Measurements from ENCODE around the gene DNASE1.

Gene DNASE1

DNA sequence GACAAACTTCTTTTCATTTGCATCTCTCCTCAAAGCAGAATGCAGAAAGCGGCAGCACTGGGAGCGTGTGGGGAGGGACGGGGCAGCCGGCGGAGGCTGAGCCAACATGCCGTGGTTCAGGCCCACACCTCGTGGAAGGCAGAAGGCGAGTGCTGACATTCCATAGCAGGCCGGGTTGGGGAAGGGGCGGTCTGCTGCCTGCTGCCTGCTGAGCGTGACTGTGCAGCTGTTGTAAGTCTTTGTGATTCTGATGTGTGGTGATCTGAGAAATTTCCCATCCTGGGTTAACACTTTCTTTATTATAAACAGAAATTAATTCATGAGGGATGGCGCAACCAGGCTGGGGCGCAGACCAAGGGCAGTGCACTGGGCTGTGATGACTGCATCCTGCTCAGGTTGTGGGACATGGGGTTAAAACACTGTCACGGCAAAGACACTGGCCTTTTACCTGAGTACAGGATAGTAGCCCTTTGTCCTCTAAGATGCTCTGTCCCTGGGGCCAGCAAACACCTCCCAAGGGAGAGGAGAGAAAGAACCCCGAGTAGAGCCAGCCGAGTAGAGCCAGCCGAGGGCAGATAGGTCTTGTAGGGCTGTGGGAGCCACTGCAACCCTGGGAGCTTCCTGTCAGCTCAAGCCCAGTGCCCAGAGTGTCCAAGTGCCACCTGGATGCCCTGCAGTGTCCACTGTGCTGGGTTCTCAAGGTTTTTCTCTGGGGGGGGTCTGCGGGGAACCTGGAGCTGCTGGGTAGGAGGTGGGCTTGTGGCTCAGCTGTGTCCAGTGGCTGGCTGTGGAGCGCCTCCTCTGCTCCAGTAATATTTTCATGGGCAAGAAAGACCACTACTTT is 8.8 kb upstream of the DNASE1 start:
- TF ChIP-seq EGR1 (IDR thresholded peaks at IDR 0.05) (no peak), RAD21 (IDR thresholded peaks at IDR 0.05; ENCODE audit: low read depth) (no peak), FOXM1 (IDR thresholded peaks at IDR 0.05; ENCODE audit: borderline replicate concordance, low read depth) (no peak), TEAD4 (IDR thresholded peaks at IDR 0.05) (no peak), YY1 (IDR thresholded peaks at IDR 0.05; ENCODE audit: low read depth) (no peak), ZBTB7A (IDR thresholded peaks at IDR 0.05; ENCODE audit: low read depth) (no peak), EP300 (IDR thresholded peaks at IDR 0.05; ENCODE audit: borderline replicate concordance) (no peak), TCF12 (IDR thresholded peaks at IDR 0.05; ENCODE audit: low read depth) (no peak), TAF1 (IDR thresholded peaks at IDR 0.05; ENCODE audit: low read depth) (no peak), CEBPB (IDR thresholded peaks at IDR 0.05) (no peak), NFIC (IDR thresholded peaks at IDR 0.05) (no peak), CREB1 (IDR thresholded peaks at IDR 0.05; ENCODE audit: low read depth) (no peak)
- TF ChIP-seq, protein P1, sequence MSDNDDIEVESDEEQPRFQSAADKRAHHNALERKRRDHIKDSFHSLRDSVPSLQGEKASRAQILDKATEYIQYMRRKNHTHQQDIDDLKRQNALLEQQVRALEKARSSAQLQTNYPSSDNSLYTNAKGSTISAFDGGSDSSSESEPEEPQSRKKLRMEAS (IDR thresholded peaks at IDR 0.05), result no peak
- TF ChIP-seq, protein P2, sequence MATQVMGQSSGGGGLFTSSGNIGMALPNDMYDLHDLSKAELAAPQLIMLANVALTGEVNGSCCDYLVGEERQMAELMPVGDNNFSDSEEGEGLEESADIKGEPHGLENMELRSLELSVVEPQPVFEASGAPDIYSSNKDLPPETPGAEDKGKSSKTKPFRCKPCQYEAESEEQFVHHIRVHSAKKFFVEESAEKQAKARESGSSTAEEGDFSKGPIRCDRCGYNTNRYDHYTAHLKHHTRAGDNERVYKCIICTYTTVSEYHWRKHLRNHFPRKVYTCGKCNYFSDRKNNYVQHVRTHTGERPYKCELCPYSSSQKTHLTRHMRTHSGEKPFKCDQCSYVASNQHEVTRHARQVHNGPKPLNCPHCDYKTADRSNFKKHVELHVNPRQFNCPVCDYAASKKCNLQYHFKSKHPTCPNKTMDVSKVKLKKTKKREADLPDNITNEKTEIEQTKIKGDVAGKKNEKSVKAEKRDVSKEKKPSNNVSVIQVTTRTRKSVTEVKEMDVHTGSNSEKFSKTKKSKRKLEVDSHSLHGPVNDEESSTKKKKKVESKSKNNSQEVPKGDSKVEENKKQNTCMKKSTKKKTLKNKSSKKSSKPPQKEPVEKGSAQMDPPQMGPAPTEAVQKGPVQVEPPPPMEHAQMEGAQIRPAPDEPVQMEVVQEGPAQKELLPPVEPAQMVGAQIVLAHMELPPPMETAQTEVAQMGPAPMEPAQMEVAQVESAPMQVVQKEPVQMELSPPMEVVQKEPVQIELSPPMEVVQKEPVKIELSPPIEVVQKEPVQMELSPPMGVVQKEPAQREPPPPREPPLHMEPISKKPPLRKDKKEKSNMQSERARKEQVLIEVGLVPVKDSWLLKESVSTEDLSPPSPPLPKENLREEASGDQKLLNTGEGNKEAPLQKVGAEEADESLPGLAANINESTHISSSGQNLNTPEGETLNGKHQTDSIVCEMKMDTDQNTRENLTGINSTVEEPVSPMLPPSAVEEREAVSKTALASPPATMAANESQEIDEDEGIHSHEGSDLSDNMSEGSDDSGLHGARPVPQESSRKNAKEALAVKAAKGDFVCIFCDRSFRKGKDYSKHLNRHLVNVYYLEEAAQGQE (IDR thresholded peaks at IDR 0.05; ENCODE audit: low read depth), result no peak
- TF ChIP-seq, protein P3, sequence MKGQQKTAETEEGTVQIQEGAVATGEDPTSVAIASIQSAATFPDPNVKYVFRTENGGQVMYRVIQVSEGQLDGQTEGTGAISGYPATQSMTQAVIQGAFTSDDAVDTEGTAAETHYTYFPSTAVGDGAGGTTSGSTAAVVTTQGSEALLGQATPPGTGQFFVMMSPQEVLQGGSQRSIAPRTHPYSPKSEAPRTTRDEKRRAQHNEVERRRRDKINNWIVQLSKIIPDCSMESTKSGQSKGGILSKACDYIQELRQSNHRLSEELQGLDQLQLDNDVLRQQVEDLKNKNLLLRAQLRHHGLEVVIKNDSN (IDR thresholded peaks at IDR 0.05), result no peak

DNA sequence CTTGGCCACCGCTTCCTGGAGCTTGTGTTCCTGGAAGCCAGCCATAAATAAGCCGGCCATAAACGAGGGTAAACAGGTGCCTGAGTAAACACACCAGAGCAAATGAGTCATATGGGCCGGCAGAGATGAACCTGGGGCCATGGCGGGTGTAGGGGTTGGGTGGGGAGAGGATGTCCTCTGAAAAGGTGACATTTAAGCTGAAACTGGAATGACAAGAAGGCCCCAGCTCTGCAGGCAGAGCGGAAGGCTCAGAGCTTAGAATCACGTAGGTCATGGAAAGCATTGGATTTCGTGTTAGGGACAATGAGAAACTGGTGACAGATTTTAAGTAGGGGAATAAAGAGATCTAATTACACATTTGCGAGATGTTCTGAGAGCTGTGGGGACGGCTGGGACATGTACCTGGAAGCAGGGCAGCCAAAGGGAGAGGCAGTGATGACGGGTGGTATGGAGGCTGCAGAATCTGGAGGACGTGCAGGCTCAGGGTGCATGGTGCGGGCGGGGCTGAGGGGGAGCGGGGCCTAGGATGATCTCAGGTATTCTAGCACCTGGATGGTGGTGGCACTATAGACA is 8.1 kb upstream of the DNASE1 start:
- TF ChIP-seq TAF1 (IDR thresholded peaks at IDR 0.05; ENCODE audit: low read depth), result no peak
- TF ChIP-seq FOXM1 (IDR thresholded peaks at IDR 0.05; ENCODE audit: borderline replicate concordance, low read depth), result no peak
- TF ChIP-seq, protein P1 (IDR thresholded peaks at IDR 0.05), result no peak
- no peak for TF ChIP-seq NFIC (IDR thresholded peaks at IDR 0.05)
- no peak for TF ChIP-seq RAD21 (IDR thresholded peaks at IDR 0.05; ENCODE audit: low read depth)
- no peak for TF ChIP-seq CREB1 (IDR thresholded peaks at IDR 0.05; ENCODE audit: low read depth)
- no peak for TF ChIP-seq TEAD4 (IDR thresholded peaks at IDR 0.05)
- TF ChIP-seq EGR1 (IDR thresholded peaks at IDR 0.05), result no peak
- no peak for TF ChIP-seq ZBTB7A (IDR thresholded peaks at IDR 0.05; ENCODE audit: low read depth)
- no peak for TF ChIP-seq YY1 (IDR thresholded peaks at IDR 0.05; ENCODE audit: low read depth)
- no peak for TF ChIP-seq EP300 (IDR thresholded peaks at IDR 0.05; ENCODE audit: borderline replicate concordance)
- TF ChIP-seq, protein P3 (IDR thresholded peaks at IDR 0.05), result no peak
- no peak for TF ChIP-seq CEBPB (IDR thresholded peaks at IDR 0.05)

DNA sequence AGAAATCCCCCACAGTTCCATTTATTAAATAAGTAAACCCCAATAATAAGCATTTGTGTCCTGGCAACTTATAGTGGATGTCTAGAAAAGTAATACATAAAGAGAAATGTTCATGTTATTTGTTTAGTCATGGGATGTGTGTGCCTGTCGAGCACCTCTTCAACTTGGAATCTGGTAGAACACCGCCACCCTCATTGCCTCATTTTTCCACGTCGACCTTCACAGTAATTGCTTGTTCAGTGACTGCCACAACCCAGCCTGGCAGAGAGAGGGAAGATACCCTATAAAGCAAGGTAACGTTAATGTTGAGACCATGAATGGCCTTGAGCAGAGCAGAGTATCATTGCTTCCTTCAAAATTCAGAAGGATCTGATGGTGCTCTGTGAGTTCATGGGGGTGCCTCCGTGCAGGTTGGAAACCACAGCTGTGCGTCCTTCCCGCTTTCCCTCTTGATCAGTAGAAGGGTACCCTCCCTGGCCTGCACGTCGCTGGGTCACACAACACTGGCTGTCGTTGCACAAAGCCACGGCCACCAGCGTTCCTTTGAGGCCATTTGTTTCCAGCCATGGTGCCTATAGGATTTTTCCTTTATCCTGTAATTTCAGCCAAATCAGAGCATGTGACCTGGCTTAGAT is 3.7 kb upstream of the DNASE1 start:
- TF ChIP-seq, protein P2 (IDR thresholded peaks at IDR 0.05; ENCODE audit: low read depth), result no peak
- no peak for TF ChIP-seq EP300 (IDR thresholded peaks at IDR 0.05; ENCODE audit: borderline replicate concordance)
- TF ChIP-seq FOXM1 (IDR thresholded peaks at IDR 0.05; ENCODE audit: borderline replicate concordance, low read depth), result no peak
- no peak for TF ChIP-seq RAD21 (IDR thresholded peaks at IDR 0.05; ENCODE audit: low read depth)
- no peak for TF ChIP-seq TAF1 (IDR thresholded peaks at IDR 0.05; ENCODE audit: low read depth)
- TF ChIP-seq CEBPB (IDR thresholded peaks at IDR 0.05), result no peak
- no peak for TF ChIP-seq TEAD4 (IDR thresholded peaks at IDR 0.05)
- no peak for TF ChIP-seq NFIC (IDR thresholded peaks at IDR 0.05)
- no peak for TF ChIP-seq YY1 (IDR thresholded peaks at IDR 0.05; ENCODE audit: low read depth)
- TF ChIP-seq EGR1 (IDR thresholded peaks at IDR 0.05), result no peak
- no peak for TF ChIP-seq TCF12 (IDR thresholded peaks at IDR 0.05; ENCODE audit: low read depth)
- no peak for TF ChIP-seq CREB1 (IDR thresholded peaks at IDR 0.05; ENCODE audit: low read depth)
- TF ChIP-seq, protein P3 (IDR thresholded peaks at IDR 0.05), result no peak
- no peak for TF ChIP-seq ZBTB7A (IDR thresholded peaks at IDR 0.05; ENCODE audit: low read depth)
- TF ChIP-seq, protein P1 (IDR thresholded peaks at IDR 0.05), result no peak
